ENCODE results near the gene PKDCC.
"Not testable (repeated sequence)": the region's sequence is repeated elsewhere in the genome, so short reads cannot be mapped to it uniquely, and the experiment has no call there.

PKDCC gene

DNA sequence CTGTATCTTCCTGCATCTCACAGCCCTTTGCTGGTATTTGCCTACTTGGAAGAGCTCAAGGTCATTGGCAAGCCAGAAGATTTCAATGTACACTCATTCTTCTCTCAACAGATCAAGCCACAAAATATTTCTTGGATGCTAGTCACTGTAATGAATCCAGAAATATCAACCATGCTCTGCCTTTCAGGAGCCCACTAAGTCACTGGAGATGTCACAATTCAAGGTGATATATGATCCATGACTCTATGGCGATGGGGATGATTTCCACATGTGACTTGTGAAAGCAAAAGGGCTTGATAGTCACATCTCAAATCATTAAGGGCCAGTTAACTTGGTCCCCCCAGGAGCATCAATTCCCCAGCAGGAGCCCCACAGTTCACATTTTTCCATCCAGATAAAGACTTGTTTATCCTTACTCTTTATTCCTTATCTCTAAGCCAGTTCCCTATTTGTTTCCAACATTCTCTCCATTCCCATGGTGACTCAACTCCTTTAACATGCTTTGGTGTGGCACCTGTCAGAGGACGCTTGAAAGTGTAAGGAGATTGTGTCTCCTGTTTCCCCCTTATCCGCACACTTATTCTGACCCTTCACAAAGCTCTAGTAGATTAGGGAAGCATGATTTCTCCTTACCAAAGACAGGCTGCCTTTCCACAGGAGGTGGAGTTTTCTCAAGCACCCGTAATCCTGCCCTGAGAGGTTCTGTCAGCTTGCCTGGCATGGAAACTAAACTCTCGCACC lies 15.8 kb downstream of the PKDCC start:
- H3K27ac ChIP-seq: no peak overlapping the region
- TF ChIP-seq, protein P1, sequence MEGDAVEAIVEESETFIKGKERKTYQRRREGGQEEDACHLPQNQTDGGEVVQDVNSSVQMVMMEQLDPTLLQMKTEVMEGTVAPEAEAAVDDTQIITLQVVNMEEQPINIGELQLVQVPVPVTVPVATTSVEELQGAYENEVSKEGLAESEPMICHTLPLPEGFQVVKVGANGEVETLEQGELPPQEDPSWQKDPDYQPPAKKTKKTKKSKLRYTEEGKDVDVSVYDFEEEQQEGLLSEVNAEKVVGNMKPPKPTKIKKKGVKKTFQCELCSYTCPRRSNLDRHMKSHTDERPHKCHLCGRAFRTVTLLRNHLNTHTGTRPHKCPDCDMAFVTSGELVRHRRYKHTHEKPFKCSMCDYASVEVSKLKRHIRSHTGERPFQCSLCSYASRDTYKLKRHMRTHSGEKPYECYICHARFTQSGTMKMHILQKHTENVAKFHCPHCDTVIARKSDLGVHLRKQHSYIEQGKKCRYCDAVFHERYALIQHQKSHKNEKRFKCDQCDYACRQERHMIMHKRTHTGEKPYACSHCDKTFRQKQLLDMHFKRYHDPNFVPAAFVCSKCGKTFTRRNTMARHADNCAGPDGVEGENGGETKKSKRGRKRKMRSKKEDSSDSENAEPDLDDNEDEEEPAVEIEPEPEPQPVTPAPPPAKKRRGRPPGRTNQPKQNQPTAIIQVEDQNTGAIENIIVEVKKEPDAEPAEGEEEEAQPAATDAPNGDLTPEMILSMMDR (conservative IDR thresholded peaks at IDR 0.05): no peak

DNA sequence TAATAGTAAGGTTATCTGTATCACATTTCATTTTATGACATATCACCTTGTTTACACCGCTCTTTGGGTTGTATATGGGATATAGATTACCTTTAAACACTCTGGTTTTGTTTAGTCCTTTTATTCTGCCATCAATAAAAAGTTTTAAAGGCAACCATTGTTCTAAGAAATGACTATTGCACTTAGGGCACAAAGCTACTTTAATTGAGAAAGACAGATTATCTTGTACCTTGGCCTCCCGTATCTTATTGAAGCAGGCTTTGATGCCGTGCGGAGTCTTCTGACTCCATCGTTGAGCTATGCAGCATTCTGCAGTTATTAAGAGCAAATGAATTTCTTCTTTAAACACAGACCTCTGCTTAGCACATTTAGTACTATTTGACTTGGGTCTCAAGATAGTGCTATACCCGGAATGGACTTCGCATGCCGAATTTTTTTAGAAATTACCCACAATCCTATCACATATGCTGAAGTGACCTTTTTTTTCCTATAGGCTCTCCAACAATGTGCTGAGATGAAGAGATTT lies 16.7 kb downstream of the PKDCC start:
- no peak overlapping the region for H3K27ac ChIP-seq
- TF ChIP-seq, protein P1 (conservative IDR thresholded peaks at IDR 0.05): no peak

DNA sequence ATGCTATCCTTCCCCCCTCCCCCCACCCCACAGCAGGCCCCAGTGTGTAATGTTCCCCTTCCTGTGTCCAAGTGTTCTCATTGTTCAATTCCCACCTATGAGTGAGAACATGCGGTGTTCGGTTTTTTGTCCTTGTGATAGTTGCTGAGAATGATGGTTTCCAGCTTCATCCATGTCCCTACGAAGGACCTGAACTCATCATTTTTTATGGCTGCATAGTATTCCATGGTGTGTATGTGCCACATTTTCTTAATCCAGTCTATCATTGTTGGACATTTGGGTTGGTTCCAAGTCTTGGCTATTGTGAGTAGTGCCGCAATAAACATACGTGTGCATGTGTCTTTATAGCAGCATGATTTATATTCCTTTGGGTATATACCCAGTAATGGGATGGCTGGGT lies 17.9 kb downstream of the PKDCC start:
- not testable (repeated sequence) for H3K27ac ChIP-seq

DNA sequence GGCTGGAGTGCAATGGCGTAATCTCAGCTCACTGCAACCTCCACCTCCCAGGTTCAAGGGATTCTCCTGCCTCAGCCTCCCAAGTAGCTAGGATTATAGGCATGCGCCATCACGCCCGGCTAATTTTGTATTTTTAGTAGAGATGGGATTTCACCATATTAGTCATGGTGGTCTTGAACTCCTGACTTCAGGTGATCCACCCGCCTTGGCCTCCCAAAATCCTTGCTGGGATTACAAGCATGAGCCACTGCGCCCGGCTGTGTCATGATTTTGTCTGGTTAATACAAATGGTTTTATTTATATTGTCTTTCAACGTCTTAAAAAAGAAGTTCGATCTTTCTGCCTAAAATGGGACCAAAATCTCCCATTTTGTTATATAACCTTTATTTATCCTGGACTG lies 19.2 kb downstream of the PKDCC start:
- not testable (repeated sequence) for H3K27ac ChIP-seq

DNA sequence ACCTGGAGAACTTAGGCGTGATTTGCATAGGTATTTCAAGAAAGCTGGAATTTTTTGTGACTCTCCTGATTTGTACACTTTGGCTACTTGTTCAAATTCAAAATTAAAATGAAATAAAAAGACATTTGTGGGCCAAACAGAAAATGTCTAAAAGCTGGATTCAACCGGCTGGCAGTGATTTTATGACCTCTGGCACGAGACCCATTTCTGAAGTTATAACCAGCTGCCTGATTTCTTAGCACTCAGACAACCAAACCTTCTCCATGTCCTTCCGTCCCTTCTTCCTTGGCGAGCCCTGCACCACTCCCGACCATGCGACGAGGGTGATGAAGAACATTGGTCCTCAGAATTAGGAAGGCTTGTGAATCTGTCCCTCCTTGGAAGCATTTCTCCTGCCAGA lies 19.7 kb downstream of the PKDCC start:
- TF ChIP-seq, protein P1 (conservative IDR thresholded peaks at IDR 0.05): no peak
- no peak overlapping the region for H3K27ac ChIP-seq

DNA sequence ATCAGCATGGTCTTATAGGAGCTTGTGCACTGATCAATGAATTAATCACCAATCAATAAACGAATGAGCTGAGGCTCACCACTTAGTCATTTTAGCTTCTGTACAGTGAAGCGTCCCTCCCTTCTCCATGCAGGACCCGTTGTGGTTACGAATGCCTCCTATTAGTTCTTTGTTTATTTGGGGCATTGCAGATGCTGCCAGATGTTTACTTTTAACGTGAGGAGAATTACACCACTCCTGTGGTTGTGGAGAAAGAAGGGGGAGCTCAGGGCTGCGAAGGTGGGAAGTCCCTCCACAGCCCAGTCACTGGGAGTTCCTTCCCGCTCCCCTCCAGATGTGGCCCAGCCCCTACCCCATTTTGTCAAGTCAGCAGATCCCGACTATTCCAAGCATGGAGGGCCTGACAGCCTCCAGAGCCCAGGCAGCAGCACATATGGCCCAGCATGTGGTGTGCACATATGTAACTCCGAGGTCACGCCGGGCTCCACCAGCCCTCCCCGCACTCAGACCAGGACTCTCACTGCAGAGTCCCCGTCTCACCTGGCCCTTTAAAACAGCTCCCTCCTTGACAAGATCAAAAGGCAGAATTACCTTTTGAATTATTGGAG lies 20.9 kb downstream of the PKDCC start:
- H3K27ac ChIP-seq: no peak overlapping the region
- TF ChIP-seq, protein P1 (conservative IDR thresholded peaks at IDR 0.05): no peak

DNA sequence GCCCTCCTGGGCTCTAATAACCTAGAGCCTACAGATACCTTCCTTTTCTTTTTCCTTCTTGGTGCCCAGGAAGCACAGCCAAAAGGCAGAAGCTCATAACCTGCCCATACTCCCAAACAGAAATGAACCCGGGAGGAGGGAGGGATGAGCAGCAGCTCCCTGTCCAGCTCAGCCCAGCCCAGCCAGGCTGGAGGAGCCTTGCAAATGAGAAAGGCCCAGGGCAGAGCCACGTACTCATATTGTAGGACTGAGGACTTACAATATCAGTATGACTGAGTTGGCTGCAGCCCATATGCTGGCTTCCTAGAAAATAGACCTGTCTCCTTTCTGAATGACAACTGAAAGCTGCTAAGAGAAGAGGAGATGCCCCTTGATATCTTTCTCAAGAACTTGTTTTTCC lies 21.7 kb downstream of the PKDCC start:
- TF ChIP-seq, protein P1 (conservative IDR thresholded peaks at IDR 0.05): no peak
- no peak overlapping the region for H3K27ac ChIP-seq

DNA sequence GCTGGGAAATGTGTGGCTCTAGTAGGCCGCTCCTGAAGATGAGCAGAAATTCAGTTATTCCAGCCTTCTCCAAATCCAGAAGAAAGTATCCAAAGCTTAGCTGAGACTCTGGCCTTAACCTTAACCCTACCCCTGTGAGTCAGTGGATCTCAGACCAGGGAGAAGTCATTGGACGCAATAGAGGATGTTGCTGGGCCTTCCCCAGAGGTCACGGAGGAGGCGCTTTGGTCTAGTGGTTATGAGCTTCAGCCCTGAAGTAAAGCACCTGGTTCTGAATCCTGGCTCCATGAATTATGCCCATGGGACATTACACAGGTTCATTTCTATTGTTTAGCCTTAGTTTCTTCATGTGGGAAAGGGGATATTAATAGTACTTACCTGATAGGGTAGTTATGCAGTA lies 24.0 kb downstream of the PKDCC start:
- TF ChIP-seq, protein P1 (conservative IDR thresholded peaks at IDR 0.05): no peak
- H3K27ac ChIP-seq: no peak overlapping the region

Data from VCaP (cell line).